Measurements from ENCODE around the gene SF3B4. TPM values are rescaled to one million over a fixed set of nuclear protein-coding genes. Genes with fewer than 3 reads are reported as not detected.

SF3B4 gene
- total and polyA plus RNA-seq, 4 donors = 6.3 to 16.6 (median 12.5) TPM

DNA sequence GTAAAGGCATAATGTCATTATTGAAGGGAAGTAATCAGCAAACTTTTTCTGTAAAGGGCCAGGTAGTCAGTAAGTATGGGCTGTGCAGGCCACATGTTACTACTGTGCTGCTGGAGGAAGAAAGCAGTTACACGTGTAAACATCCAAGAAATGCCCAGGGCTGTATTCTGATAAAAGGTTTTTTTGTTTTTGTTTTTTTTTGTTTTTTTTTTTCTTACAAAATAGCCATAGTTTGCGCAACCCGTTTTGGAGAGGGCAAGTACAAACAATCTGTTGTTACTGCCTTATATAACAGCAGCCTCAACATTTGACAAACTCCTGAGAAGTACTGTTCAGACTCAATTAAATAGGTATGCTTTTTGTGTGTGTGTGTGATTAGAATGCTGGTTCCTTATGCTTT is 35.8 kb upstream of the SF3B4 start:
- WGBS = 27% methylated on average over 3 of the region's 3 CpGs
- no peak for DNase-seq (ENCODE audit: low spot score)
- TF ChIP-seq YY1 (IDR thresholded peaks at IDR 0.05) (no peak), RAD21 (IDR thresholded peaks at IDR 0.05) (no peak), EGR1 (IDR thresholded peaks at IDR 0.05; ENCODE audit: low read depth in 2 of 2) (no peak), NR2F2 (IDR thresholded peaks at IDR 0.05) (no peak), RXRA (IDR thresholded peaks at IDR 0.05) (peak in 1 of 2 donors; percentile 33), ATF3 (IDR thresholded peaks at IDR 0.05) (no peak), FOXA2 (IDR thresholded peaks at IDR 0.05) (no peak), FOXA1 (IDR thresholded peaks at IDR 0.05) (no peak), CTCF (IDR thresholded peaks at IDR 0.05; ENCODE audit: low read depth, low read length, missing input control) (no peak), JUND (IDR thresholded peaks at IDR 0.05) (no peak), GABPA (IDR thresholded peaks at IDR 0.05 in 1 of 2, conservative IDR thresholded peaks at IDR 0.05 in 1 of 2) (no peak), HNF4A (conservative IDR thresholded peaks at IDR 0.05) (peak; percentile 18 to 44)
- TF ChIP-seq, protein P1, sequence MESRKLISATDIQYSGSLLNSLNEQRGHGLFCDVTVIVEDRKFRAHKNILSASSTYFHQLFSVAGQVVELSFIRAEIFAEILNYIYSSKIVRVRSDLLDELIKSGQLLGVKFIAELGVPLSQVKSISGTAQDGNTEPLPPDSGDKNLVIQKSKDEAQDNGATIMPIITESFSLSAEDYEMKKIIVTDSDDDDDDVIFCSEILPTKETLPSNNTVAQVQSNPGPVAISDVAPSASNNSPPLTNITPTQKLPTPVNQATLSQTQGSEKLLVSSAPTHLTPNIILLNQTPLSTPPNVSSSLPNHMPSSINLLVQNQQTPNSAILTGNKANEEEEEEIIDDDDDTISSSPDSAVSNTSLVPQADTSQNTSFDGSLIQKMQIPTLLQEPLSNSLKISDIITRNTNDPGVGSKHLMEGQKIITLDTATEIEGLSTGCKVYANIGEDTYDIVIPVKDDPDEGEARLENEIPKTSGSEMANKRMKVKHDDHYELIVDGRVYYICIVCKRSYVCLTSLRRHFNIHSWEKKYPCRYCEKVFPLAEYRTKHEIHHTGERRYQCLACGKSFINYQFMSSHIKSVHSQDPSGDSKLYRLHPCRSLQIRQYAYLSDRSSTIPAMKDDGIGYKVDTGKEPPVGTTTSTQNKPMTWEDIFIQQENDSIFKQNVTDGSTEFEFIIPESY (IDR thresholded peaks at IDR 0.05) = no peak
- peak overlapping the region; percentile 46 to 60 for H3K27ac ChIP-seq (ENCODE audit: low read depth in 1 of 2, low read length in 2 of 2)
- H3K36me3 ChIP-seq (ENCODE audit: control insufficient read depth in 4 of 4, insufficient read depth in 3 of 4, low read depth in 1 of 4, low read length in 3 of 4) = peaks cover 5 to 25% (median 11%) of the 10 kb centered on the region in 4 donors
- no peak overlapping the region for H3K4me3 ChIP-seq (ENCODE audit: low read depth in 1 of 3, low read length in 3 of 3)
- no peaks in the 10 kb centered on the region for H3K27me3 ChIP-seq (ENCODE audit: control insufficient read depth in 4 of 4, insufficient read depth in 4 of 4, low read length in 3 of 4)
- peaks cover 4 to 31% (median 16%) of the 10 kb centered on the region in 4 donors for H3K4me1 ChIP-seq (ENCODE audit: control insufficient read depth in 4 of 4, insufficient read depth in 4 of 4, low read length in 3 of 4)
- H3K9me3 ChIP-seq (ENCODE audit: control insufficient read depth in 4 of 4, low read length in 3 of 4) = no peaks in the 10 kb centered on the region
- H3K9ac ChIP-seq (ENCODE audit: low read depth in 1 of 2, low read length in 2 of 2) = peak overlapping the region in 1 of 2 donors; percentile 29

DNA sequence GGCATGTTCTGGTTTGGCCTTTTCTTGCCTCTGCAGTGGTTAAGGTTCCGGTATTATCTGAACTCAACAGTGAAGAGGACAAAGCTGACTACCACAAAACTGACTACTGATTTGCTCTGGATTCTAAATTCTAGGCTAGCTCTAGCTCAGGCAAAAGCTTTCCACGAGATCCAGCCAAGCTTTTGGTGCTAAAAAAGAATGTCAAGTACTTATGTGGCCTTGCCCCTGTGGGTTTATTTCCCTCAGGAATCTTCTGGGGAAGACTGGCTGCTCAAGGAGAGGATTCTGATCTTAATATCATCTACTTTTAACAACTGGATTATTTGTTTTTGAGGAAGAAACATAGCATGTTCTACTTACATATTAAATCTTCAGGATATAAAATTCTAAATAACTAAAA is 35.1 kb upstream of the SF3B4 start:
- DNase-seq (ENCODE audit: low spot score) = no peak
- H3K36me3 ChIP-seq (ENCODE audit: control insufficient read depth in 4 of 4, insufficient read depth in 3 of 4, low read depth in 1 of 4, low read length in 3 of 4) = peaks cover 5 to 25% (median 14%) of the 10 kb centered on the region in 4 donors

More for the DNA sequence above, 35.1 kb upstream of the SF3B4 start:
- peaks cover 4 to 31% (median 16%) of the 10 kb centered on the region in 4 donors for H3K4me1 ChIP-seq (ENCODE audit: control insufficient read depth in 4 of 4, insufficient read depth in 4 of 4, low read length in 3 of 4)
- no peak overlapping the region for H3K4me3 ChIP-seq (ENCODE audit: low read depth in 1 of 3, low read length in 3 of 3)
- H3K9me3 ChIP-seq (ENCODE audit: control insufficient read depth in 4 of 4, low read length in 3 of 4) = no peaks in the 10 kb centered on the region
- peak overlapping the region; percentile 60 to 66 for H3K27ac ChIP-seq (ENCODE audit: low read depth in 1 of 2, low read length in 2 of 2)
- 60% methylated on average over 2 of the region's 2 CpGs for WGBS
- no peaks in the 10 kb centered on the region for H3K27me3 ChIP-seq (ENCODE audit: control insufficient read depth in 4 of 4, insufficient read depth in 4 of 4, low read length in 3 of 4)
- no peak overlapping the region for H3K9ac ChIP-seq (ENCODE audit: low read depth in 1 of 2, low read length in 2 of 2)
- TF ChIP-seq EGR1 (IDR thresholded peaks at IDR 0.05; ENCODE audit: low read depth in 2 of 2) (no peak), HNF4G (IDR thresholded peaks at IDR 0.05) (no peak), NR2F2 (IDR thresholded peaks at IDR 0.05) (no peak), RAD21 (IDR thresholded peaks at IDR 0.05) (no peak), FOXA2 (IDR thresholded peaks at IDR 0.05) (no peak), HNF4A (conservative IDR thresholded peaks at IDR 0.05) (no peak), CTCF (IDR thresholded peaks at IDR 0.05; ENCODE audit: low read depth, low read length, missing input control) (no peak), RXRA (IDR thresholded peaks at IDR 0.05) (no peak), REST (IDR thresholded peaks at IDR 0.05) (no peak), TAF1 (conservative IDR thresholded peaks at IDR 0.05) (no peak), ATF3 (IDR thresholded peaks at IDR 0.05) (no peak), GABPA (IDR thresholded peaks at IDR 0.05 in 1 of 2, conservative IDR thresholded peaks at IDR 0.05 in 1 of 2) (no peak), FOXA1 (IDR thresholded peaks at IDR 0.05) (no peak)
- TF ChIP-seq, protein P2, sequence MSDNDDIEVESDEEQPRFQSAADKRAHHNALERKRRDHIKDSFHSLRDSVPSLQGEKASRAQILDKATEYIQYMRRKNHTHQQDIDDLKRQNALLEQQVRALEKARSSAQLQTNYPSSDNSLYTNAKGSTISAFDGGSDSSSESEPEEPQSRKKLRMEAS (IDR thresholded peaks at IDR 0.05) = no peak
- TF ChIP-seq, protein P1 (IDR thresholded peaks at IDR 0.05) = no peak

All from liver (tissue), 9 donors.